Activated B cell treated with CpG ODN at 0.5 μM for 24 hours (primary cell): Measurements from ENCODE around the gene UBE2E2. TPM values are rescaled to one million over a fixed set of nuclear protein-coding genes. Genes with fewer than 3 reads are reported as not detected.

Source experiments
- ATAC-seq: fragments of 200-7000 bp; cut with Tn5 transposase; one replicate; pipeline ENCODE4 v1.10.0; 2021; ENCODE audit warnings: low read depth, mild to moderate bottlenecking, moderate library complexity
- CTCF ChIA-PET: fragments of 350-600 bp; sonication (Branson Sonifier 250); formaldehyde crosslinking; loops from one replicate; lab custom pipeline; 2021; ENCODE audit warnings: antibody characterized with exemption; lab: Charles Lee
- POLR2A ChIA-PET: fragments of 350-600 bp; sonication (Branson Sonifier 250); formaldehyde crosslinking; loops from one replicate; lab custom pipeline; 2021; ENCODE audit warnings: antibody characterized with exemption; lab: Charles Lee
- DNase-seq: peaks from one replicate; pipeline ENCODE4 v3.0.0; 2022
- H3K27ac Mint-ChIP-seq: one replicate; pipeline ENCODE4 v1.8.0; 2020; ENCODE audit warnings: mixed read lengths
- H3K27me3 Mint-ChIP-seq: one replicate; pipeline ENCODE4 v1.8.0; 2021; ENCODE audit warnings: mixed read lengths
- H3K36me3 Mint-ChIP-seq: one replicate; pipeline ENCODE4 v1.8.0; 2021; ENCODE audit warnings: low read depth, mixed read lengths
- H3K4me1 Mint-ChIP-seq: one replicate; pipeline ENCODE4 v1.8.0; 2021; ENCODE audit warnings: mixed read lengths
- H3K4me3 Mint-ChIP-seq: one replicate; pipeline ENCODE4 v1.8.0; 2020; ENCODE audit warnings: mild to moderate bottlenecking, mixed read lengths
- H3K9me3 Mint-ChIP-seq: one replicate; pipeline ENCODE4 v1.8.0; 2020; ENCODE audit warnings: mixed read lengths
- intact Hi-C: fragments of 100-400 bp; cut with micrococcal nuclease; formaldehyde crosslinking; loops from one replicate; pipeline ENCODE4 v1.15.1; 2024
- total RNA-seq: library from RNA; stranded (reverse); gene quantifications from 2 replicates; pipeline ENCODE4 v1.2.3, GENCODE V29; 2022
- TF ChIP-seq, protein P1 (sequence below): fragments of 200-600 bp; IDR thresholded peaks from one replicate; pipeline ENCODE4 v1.8.0; 2022; ENCODE audit warnings: antibody characterized with exemption, mild to moderate bottlenecking

UBE2E2 gene
- total RNA-seq, 1 donor from 2014 or later, result 48.5 TPM

DNA sequence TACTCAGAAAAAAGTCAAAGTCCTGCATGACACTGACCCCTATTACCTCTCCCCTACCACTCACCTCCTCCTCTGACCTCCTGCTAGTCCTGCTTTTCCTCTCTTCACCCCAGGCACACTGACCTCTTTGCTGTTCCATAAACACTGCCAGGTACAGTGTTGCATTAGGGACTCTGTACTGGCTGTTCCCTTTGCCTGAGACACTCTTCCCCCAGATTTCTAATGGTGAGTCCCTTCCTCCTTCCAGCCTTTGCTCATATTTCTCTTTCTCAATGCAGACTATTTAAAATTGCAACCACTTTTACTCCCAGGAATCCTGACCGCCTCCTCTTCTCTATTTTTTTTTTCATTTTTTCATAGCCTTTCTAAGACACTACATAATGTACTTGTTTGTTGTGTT lies 36.3 kb upstream of the UBE2E2 start:
- peaks cover 17% of the 10 kb centered on the region for H3K4me1 Mint-ChIP-seq
- intact Hi-C loops, result no loop called here
- POLR2A ChIA-PET, result no interaction called here

GRCh38 chr3:23169551-23169950 lies 33.6 kb upstream of the UBE2E2 start:
- CTCF ChIA-PET, result no interaction called here
- Mint-ChIP-seq H3K36me3 (no peaks in the 10 kb centered on the region), H3K4me1 (no peaks in the 10 kb centered on the region), H3K4me3 (no peak overlapping the region), H3K27ac (no peak overlapping the region), H3K9me3 (peaks cover 15% of the 10 kb centered on the region), H3K27me3 (peaks cover 4% of the 10 kb centered on the region)
- DNase-seq, result no peak
- POLR2A ChIA-PET, result no interaction called here
- TF ChIP-seq, protein P1, sequence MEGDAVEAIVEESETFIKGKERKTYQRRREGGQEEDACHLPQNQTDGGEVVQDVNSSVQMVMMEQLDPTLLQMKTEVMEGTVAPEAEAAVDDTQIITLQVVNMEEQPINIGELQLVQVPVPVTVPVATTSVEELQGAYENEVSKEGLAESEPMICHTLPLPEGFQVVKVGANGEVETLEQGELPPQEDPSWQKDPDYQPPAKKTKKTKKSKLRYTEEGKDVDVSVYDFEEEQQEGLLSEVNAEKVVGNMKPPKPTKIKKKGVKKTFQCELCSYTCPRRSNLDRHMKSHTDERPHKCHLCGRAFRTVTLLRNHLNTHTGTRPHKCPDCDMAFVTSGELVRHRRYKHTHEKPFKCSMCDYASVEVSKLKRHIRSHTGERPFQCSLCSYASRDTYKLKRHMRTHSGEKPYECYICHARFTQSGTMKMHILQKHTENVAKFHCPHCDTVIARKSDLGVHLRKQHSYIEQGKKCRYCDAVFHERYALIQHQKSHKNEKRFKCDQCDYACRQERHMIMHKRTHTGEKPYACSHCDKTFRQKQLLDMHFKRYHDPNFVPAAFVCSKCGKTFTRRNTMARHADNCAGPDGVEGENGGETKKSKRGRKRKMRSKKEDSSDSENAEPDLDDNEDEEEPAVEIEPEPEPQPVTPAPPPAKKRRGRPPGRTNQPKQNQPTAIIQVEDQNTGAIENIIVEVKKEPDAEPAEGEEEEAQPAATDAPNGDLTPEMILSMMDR, result no peak
- no peak for ATAC-seq
- intact Hi-C loops, result no loop called here

More for the DNA sequence above, 36.3 kb upstream of the UBE2E2 start:
- ATAC-seq, result no peak
- Mint-ChIP-seq H3K4me3 (no peak overlapping the region), H3K9me3 (peaks cover 15% of the 10 kb centered on the region), H3K27me3 (peaks cover 4% of the 10 kb centered on the region), H3K27ac (no peak overlapping the region), H3K36me3 (no peaks in the 10 kb centered on the region)
- CTCF ChIA-PET, result no interaction called here
- TF ChIP-seq, protein P1, result no peak
- no peak for DNase-seq

- Mint-ChIP-seq H3K4me3 (no peak overlapping the region), H3K9me3 (peaks cover 15% of the 10 kb centered on the region), H3K27me3 (peaks cover 5% of the 10 kb centered on the region), H3K36me3 (no peaks in the 10 kb centered on the region), H3K27ac (no peak overlapping the region), H3K4me1 (no peaks in the 10 kb centered on the region)
- DNase-seq, result no peak
- ChIA-PET POLR2A (no interaction called here), CTCF (no interaction called here)
- TF ChIP-seq, protein P1, result no peak
- intact Hi-C loops, result no loop called here
- ATAC-seq, result no peak
These were observed 32.8 kb upstream of the UBE2E2 start for GRCh38 chr3:23170291-23170690.

GRCh38 chr3:23172059-23172458 lies 31.1 kb upstream of the UBE2E2 start:
- no peaks in the 10 kb centered on the region for H3K4me1 Mint-ChIP-seq
- TF ChIP-seq, protein P1, result no peak
- H3K36me3 Mint-ChIP-seq, result no peaks in the 10 kb centered on the region
- peaks cover 5% of the 10 kb centered on the region for H3K27me3 Mint-ChIP-seq
- H3K27ac Mint-ChIP-seq, result no peak overlapping the region
- CTCF ChIA-PET, result no interaction called here
- no peak overlapping the region for H3K4me3 Mint-ChIP-seq
- DNase-seq, result no peak
- POLR2A ChIA-PET, result no interaction called here
- no peak for ATAC-seq
- intact Hi-C loops, result no loop called here
- peaks cover 15% of the 10 kb centered on the region for H3K9me3 Mint-ChIP-seq

GRCh38 chr3:23174426-23175039 lies 28.6 kb upstream of the UBE2E2 start:
- H3K4me1 Mint-ChIP-seq, result no peaks in the 10 kb centered on the region

More at GRCh38 chr3:23174426-23175039, 28.6 kb upstream of the UBE2E2 start:
- Mint-ChIP-seq H3K4me3 (no peak overlapping the region), H3K27me3 (peaks cover 4% of the 10 kb centered on the region), H3K9me3 (peaks cover 18% of the 10 kb centered on the region), H3K36me3 (no peaks in the 10 kb centered on the region), H3K27ac (no peak overlapping the region)
- TF ChIP-seq, protein P1, result no peak
- ATAC-seq (no peak), DNase-seq (no peak)
- intact Hi-C loops, result no loop called here
- ChIA-PET POLR2A (interaction anchor here (0.7 kb wide), 1 partner anchor 215 kb away, joined by 3 read pairs; no protein-coding TSS in a partner anchor), CTCF (no interaction called here)
